ENCODE data around the gene COL5A2. TPM values are rescaled to one million over a fixed set of nuclear protein-coding genes. Genes with fewer than 3 reads are reported as not detected.

COL5A2 gene
- total RNA-seq, 2 experiments from 2014 or later: 0.37 to 0.72 TPM

GRCh38 chr2:189131991-189132390 is 47.6 kb downstream of the COL5A2 start:
- Mint-ChIP-seq H3K9me3 (no peaks in the 10 kb centered on the region), H3K27ac (no peak overlapping the region), H3K4me3 (no peak overlapping the region), H3K36me3 (ENCODE audit: low read depth) (no peaks in the 10 kb centered on the region), H3K27me3 (peaks cover 2% of the 10 kb centered on the region), H3K4me1 (no peaks in the 10 kb centered on the region)
- ChIA-PET POLR2A (no interaction called here), CTCF (no interaction called here)
- DNase-seq: no peak

GRCh38 chr2:189129971-189130370 is 49.6 kb downstream of the COL5A2 start:
- Mint-ChIP-seq H3K27ac (no peak overlapping the region), H3K9me3 (no peaks in the 10 kb centered on the region), H3K36me3 (ENCODE audit: low read depth) (no peaks in the 10 kb centered on the region), H3K27me3 (peaks cover 2% of the 10 kb centered on the region), H3K4me1 (no peaks in the 10 kb centered on the region), H3K4me3 (no peak overlapping the region)
- DNase-seq: no peak
- POLR2A ChIA-PET: no interaction called here
- CTCF ChIA-PET: no interaction called here

GRCh38 chr2:189128970-189129369 is 50.6 kb downstream of the COL5A2 start:
- no peak overlapping the region for H3K4me3 Mint-ChIP-seq
- CTCF ChIA-PET: no interaction called here
- H3K4me1 Mint-ChIP-seq: no peaks in the 10 kb centered on the region
- POLR2A ChIA-PET: no interaction called here
- no peaks in the 10 kb centered on the region for H3K36me3 Mint-ChIP-seq (ENCODE audit: low read depth)
- no peaks in the 10 kb centered on the region for H3K9me3 Mint-ChIP-seq
- peaks cover 2% of the 10 kb centered on the region for H3K27me3 Mint-ChIP-seq
- H3K27ac Mint-ChIP-seq: no peak overlapping the region
- DNase-seq: no peak

- POLR2A ChIA-PET: no interaction called here
- no peaks in the 10 kb centered on the region for H3K9me3 Mint-ChIP-seq
- DNase-seq: no peak
- no peaks in the 10 kb centered on the region for H3K4me1 Mint-ChIP-seq
- H3K4me3 Mint-ChIP-seq: no peak overlapping the region
- H3K27ac Mint-ChIP-seq: no peak overlapping the region
- H3K36me3 Mint-ChIP-seq (ENCODE audit: low read depth): no peaks in the 10 kb centered on the region
- peaks cover 2% of the 10 kb centered on the region for H3K27me3 Mint-ChIP-seq
- CTCF ChIA-PET: no interaction called here
Observed at GRCh38 chr2:189127756-189128155, 51.8 kb downstream of the COL5A2 start.

GRCh38 chr2:189125195-189125594 is 54.4 kb downstream of the COL5A2 start:
- no peak for DNase-seq
- Mint-ChIP-seq H3K4me3 (no peak overlapping the region), H3K27me3 (peaks cover 2% of the 10 kb centered on the region), H3K36me3 (ENCODE audit: low read depth) (no peaks in the 10 kb centered on the region), H3K9me3 (no peaks in the 10 kb centered on the region), H3K4me1 (no peaks in the 10 kb centered on the region), H3K27ac (no peak overlapping the region)
- CTCF ChIA-PET: interaction anchor here (0.6 to 1.1 kb wide), 2 partner anchors 43 to 170 kb away, joined by 3 read pairs; no protein-coding TSS in a partner anchor
- POLR2A ChIA-PET: no interaction called here

GRCh38 chr2:189124175-189124574 is 55.4 kb downstream of the COL5A2 start:
- Mint-ChIP-seq H3K4me3 (no peak overlapping the region), H3K27ac (no peak overlapping the region), H3K27me3 (peaks cover 2% of the 10 kb centered on the region), H3K9me3 (no peaks in the 10 kb centered on the region), H3K4me1 (no peaks in the 10 kb centered on the region), H3K36me3 (ENCODE audit: low read depth) (no peaks in the 10 kb centered on the region)
- ChIA-PET POLR2A (no interaction called here), CTCF (no interaction called here)
- DNase-seq: no peak

GRCh38 chr2:189118386-189118785 is 61.2 kb downstream of the COL5A2 start:
- H3K4me1 Mint-ChIP-seq: no peaks in the 10 kb centered on the region
- H3K27me3 Mint-ChIP-seq: peaks cover 4% of the 10 kb centered on the region
- no peak overlapping the region for H3K4me3 Mint-ChIP-seq
- ChIA-PET CTCF (no interaction called here), POLR2A (interaction anchor here (0.6 kb wide), 1 partner anchor 124 kb away, joined by 3 read pairs; no protein-coding TSS in a partner anchor)
- no peak for DNase-seq
- H3K9me3 Mint-ChIP-seq: no peaks in the 10 kb centered on the region
- no peak overlapping the region for H3K27ac Mint-ChIP-seq
- H3K36me3 Mint-ChIP-seq (ENCODE audit: low read depth): no peaks in the 10 kb centered on the region

- H3K4me1 Mint-ChIP-seq: no peaks in the 10 kb centered on the region
- H3K4me3 Mint-ChIP-seq: no peak overlapping the region
- ChIA-PET CTCF (no interaction called here), POLR2A (no interaction called here)
- no peak overlapping the region for H3K27ac Mint-ChIP-seq
- H3K36me3 Mint-ChIP-seq (ENCODE audit: low read depth): no peaks in the 10 kb centered on the region
- DNase-seq: no peak
- H3K9me3 Mint-ChIP-seq: no peaks in the 10 kb centered on the region
- peaks cover 4% of the 10 kb centered on the region for H3K27me3 Mint-ChIP-seq
Observed at GRCh38 chr2:189116979-189117378, 62.6 kb downstream of the COL5A2 start.

- ChIA-PET CTCF (interaction anchor here (0.6 kb wide), 1 partner anchor 47 kb away, joined by 3 read pairs; no protein-coding TSS in a partner anchor), POLR2A (interaction anchor here (0.6 kb wide), 1 partner anchor 620 kb away, joined by 3 read pairs; no protein-coding TSS in a partner anchor)
- Mint-ChIP-seq H3K36me3 (ENCODE audit: low read depth) (no peaks in the 10 kb centered on the region), H3K4me3 (no peak overlapping the region), H3K27ac (no peak overlapping the region), H3K9me3 (no peaks in the 10 kb centered on the region), H3K4me1 (no peaks in the 10 kb centered on the region), H3K27me3 (peaks cover 6% of the 10 kb centered on the region)
- no peak for DNase-seq
Observed at GRCh38 chr2:189116087-189116486, 63.5 kb downstream of the COL5A2 start.

- CTCF ChIA-PET: no interaction called here
- H3K27me3 Mint-ChIP-seq: peaks cover 4% of the 10 kb centered on the region
- H3K36me3 Mint-ChIP-seq (ENCODE audit: low read depth): no peaks in the 10 kb centered on the region
- H3K27ac Mint-ChIP-seq: no peak overlapping the region
- no peaks in the 10 kb centered on the region for H3K9me3 Mint-ChIP-seq
- no peak for DNase-seq
- no peaks in the 10 kb centered on the region for H3K4me1 Mint-ChIP-seq
- H3K4me3 Mint-ChIP-seq: no peak overlapping the region
- POLR2A ChIA-PET: no interaction called here
Observed at GRCh38 chr2:189115126-189115525, 64.4 kb downstream of the COL5A2 start.

- ChIA-PET CTCF (no interaction called here), POLR2A (no interaction called here)
- no peak for DNase-seq
- peaks cover 3% of the 10 kb centered on the region for H3K27me3 Mint-ChIP-seq
- H3K27ac Mint-ChIP-seq: no peak overlapping the region
- no peaks in the 10 kb centered on the region for H3K9me3 Mint-ChIP-seq
- H3K4me1 Mint-ChIP-seq: no peaks in the 10 kb centered on the region
- no peak overlapping the region for H3K4me3 Mint-ChIP-seq
- H3K36me3 Mint-ChIP-seq (ENCODE audit: low read depth): no peaks in the 10 kb centered on the region
Observed at GRCh38 chr2:189113963-189114362, 65.6 kb downstream of the COL5A2 start.

- no peaks in the 10 kb centered on the region for H3K9me3 Mint-ChIP-seq
- no peak overlapping the region for H3K4me3 Mint-ChIP-seq
- no peak for DNase-seq
- peaks cover 3% of the 10 kb centered on the region for H3K27me3 Mint-ChIP-seq
- no peaks in the 10 kb centered on the region for H3K4me1 Mint-ChIP-seq
- H3K27ac Mint-ChIP-seq: no peak overlapping the region
- ChIA-PET POLR2A (no interaction called here), CTCF (no interaction called here)
- no peaks in the 10 kb centered on the region for H3K36me3 Mint-ChIP-seq (ENCODE audit: low read depth)
Observed at GRCh38 chr2:189111063-189111715, 68.4 kb downstream of the COL5A2 start.

GRCh38 chr2:189109921-189110397 is 69.6 kb downstream of the COL5A2 start:
- no peak for DNase-seq
- Mint-ChIP-seq H3K27me3 (peaks cover 3% of the 10 kb centered on the region), H3K36me3 (ENCODE audit: low read depth) (no peaks in the 10 kb centered on the region), H3K27ac (no peak overlapping the region), H3K9me3 (no peaks in the 10 kb centered on the region), H3K4me3 (no peak overlapping the region), H3K4me1 (no peaks in the 10 kb centered on the region)
- CTCF ChIA-PET: no interaction called here
- POLR2A ChIA-PET: no interaction called here

- Mint-ChIP-seq H3K4me1 (no peaks in the 10 kb centered on the region), H3K27me3 (no peaks in the 10 kb centered on the region), H3K36me3 (ENCODE audit: low read depth) (no peaks in the 10 kb centered on the region), H3K9me3 (no peaks in the 10 kb centered on the region), H3K27ac (no peak overlapping the region), H3K4me3 (no peak overlapping the region)
- no peak for DNase-seq
- POLR2A ChIA-PET: no interaction called here
- CTCF ChIA-PET: no interaction called here
Observed at GRCh38 chr2:189104934-189105333, 74.6 kb downstream of the COL5A2 start.
